Activated CD8-positive, alpha-beta memory T cell treated with anti-CD3 and anti-CD28 coated beads, Interleukin-2, amount 50 U/mL, for 24 hours (primary cell): ENCODE measurements around the gene ACOXL.

Experiments
- DNase-seq: peaks from one replicate; pipeline ENCODE4 v3.0.0-alpha.2; 2020; ENCODE audit errors: extremely low read depth

Gene ACOXL

GRCh38 chr2:111135237-111135909, 403.0 kb downstream of the ACOXL start:
- no peak for DNase-seq

- DNase-seq = no peak
These were observed 403.5 kb downstream of the ACOXL start for GRCh38 chr2:111135910-111136297.

GRCh38 chr2:111138839-111139238, 406.5 kb downstream of the ACOXL start:
- DNase-seq = no peak

GRCh38 chr2:111139637-111140317, 407.4 kb downstream of the ACOXL start:
- no peak for DNase-seq

- no peak for DNase-seq
These were observed 408.4 kb downstream of the ACOXL start for GRCh38 chr2:111140815-111141214.

GRCh38 chr2:111142101-111142500, 409.7 kb downstream of the ACOXL start:
- DNase-seq = no peak

- no peak for DNase-seq
These were observed 410.9 kb downstream of the ACOXL start for GRCh38 chr2:111143107-111143842.

- DNase-seq = no peak
These were observed 411.4 kb downstream of the ACOXL start for GRCh38 chr2:111143843-111144198.

- DNase-seq = no peak
These were observed 412.9 kb downstream of the ACOXL start for GRCh38 chr2:111145103-111145760.

GRCh38 chr2:111145951-111146350, 413.6 kb downstream of the ACOXL start:
- DNase-seq = no peak

GRCh38 chr2:111148225-111148873, 416.0 kb downstream of the ACOXL start:
- DNase-seq = no peak

GRCh38 chr2:111148925-111149324, 416.6 kb downstream of the ACOXL start:
- no peak for DNase-seq

GRCh38 chr2:111149882-111150455, 417.6 kb downstream of the ACOXL start:
- no peak for DNase-seq

- no peak for DNase-seq
These were observed 422.4 kb downstream of the ACOXL start for GRCh38 chr2:111154758-111155157.

- DNase-seq = no peak
These were observed 423.2 kb downstream of the ACOXL start for GRCh38 chr2:111155610-111156009.

GRCh38 chr2:111156529-111156928, 424.2 kb downstream of the ACOXL start:
- DNase-seq = no peak

- DNase-seq = no peak
These were observed 424.8 kb downstream of the ACOXL start for GRCh38 chr2:111157071-111157661.

- DNase-seq = no peak
These were observed 425.4 kb downstream of the ACOXL start for GRCh38 chr2:111157798-111158197.

GRCh38 chr2:111159641-111160040, 427.3 kb downstream of the ACOXL start:
- no peak for DNase-seq

GRCh38 chr2:111160758-111161157, 428.4 kb downstream of the ACOXL start:
- DNase-seq = no peak

- no peak for DNase-seq
These were observed 429.6 kb downstream of the ACOXL start for GRCh38 chr2:111161971-111162370.
